ENCODE measurements around the gene CHD6.

DNA sequence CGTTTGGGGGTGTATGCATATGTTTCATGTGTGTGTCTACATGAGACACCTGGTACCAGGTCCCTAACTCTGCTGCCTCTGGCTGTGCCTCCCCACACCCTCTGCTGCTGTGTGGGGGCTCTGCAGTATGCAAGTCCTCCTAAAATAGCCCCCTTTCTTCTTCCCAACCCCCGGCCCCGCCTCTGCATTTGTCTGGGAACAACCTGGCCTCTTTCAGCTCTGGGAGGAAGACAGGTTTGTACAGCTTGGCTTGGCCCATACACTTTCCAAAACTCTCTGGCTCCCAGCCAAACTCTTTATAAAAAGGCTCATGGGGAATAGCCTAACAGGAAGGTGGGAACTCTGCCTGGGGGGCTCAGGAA lies 224.5 kb downstream of the CHD6 start:
- TF ChIP-seq, protein P1, sequence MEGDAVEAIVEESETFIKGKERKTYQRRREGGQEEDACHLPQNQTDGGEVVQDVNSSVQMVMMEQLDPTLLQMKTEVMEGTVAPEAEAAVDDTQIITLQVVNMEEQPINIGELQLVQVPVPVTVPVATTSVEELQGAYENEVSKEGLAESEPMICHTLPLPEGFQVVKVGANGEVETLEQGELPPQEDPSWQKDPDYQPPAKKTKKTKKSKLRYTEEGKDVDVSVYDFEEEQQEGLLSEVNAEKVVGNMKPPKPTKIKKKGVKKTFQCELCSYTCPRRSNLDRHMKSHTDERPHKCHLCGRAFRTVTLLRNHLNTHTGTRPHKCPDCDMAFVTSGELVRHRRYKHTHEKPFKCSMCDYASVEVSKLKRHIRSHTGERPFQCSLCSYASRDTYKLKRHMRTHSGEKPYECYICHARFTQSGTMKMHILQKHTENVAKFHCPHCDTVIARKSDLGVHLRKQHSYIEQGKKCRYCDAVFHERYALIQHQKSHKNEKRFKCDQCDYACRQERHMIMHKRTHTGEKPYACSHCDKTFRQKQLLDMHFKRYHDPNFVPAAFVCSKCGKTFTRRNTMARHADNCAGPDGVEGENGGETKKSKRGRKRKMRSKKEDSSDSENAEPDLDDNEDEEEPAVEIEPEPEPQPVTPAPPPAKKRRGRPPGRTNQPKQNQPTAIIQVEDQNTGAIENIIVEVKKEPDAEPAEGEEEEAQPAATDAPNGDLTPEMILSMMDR (IDR thresholded peaks at IDR 0.05), result no peak
- TF ChIP-seq POLR2A (IDR thresholded peaks at IDR 0.05), result no peak

All from testis (tissue), 2 donors.